ENCODE data around the gene UBAC2.

GRCh38 chr13:99162567-99163361 is 37.9 kb upstream of the UBAC2 start:
- TF ChIP-seq CTCF (IDR thresholded peaks at IDR 0.05) = no peak
- no peak for TF ChIP-seq ZFX (IDR thresholded peaks at IDR 0.05; ENCODE audit: borderline replicate concordance)
